Right atrium auricular region (tissue), 2 donors: ENCODE measurements around the gene TP53TG3F. TPM values are rescaled to one million over a fixed set of nuclear protein-coding genes. Genes with fewer than 3 reads are reported as not detected.
"Not testable (repeated sequence)": the region's sequence is repeated elsewhere in the genome, so short reads cannot be mapped to it uniquely, and the experiment has no call there.

Source experiments
- DNase-seq: peaks from one replicate; pipeline ENCODE4 v3.0.0-alpha.2; 2019; ENCODE audit warnings: low spot score
- H3K27ac ChIP-seq, 2 donors: fragments of 200-600 bp; sonication (generic); 1 replicate in 1 of 2; 2 replicates in 1 of 2; pipeline ENCODE4 v1.5.1; 2016 to 2019
- H3K27me3 ChIP-seq, 2 donors: fragments of 200-600 bp; sonication (generic); one replicate each; pipeline versions ENCODE4 v1.5.1 to v1.6.0; 2017 to 2019
- H3K36me3 ChIP-seq: fragments of 200-600 bp; sonication (generic); one replicate; pipeline ENCODE4 v1.5.1; 2016
- H3K4me1 ChIP-seq, 2 donors: fragments of 200-600 bp; sonication (generic); one replicate each; pipeline versions ENCODE4 v1.5.1 to v1.6.0; 2017 to 2019
- H3K4me3 ChIP-seq, 2 donors: fragments of 200-600 bp; sonication (generic); 1 replicate in 1 of 2; 2 replicates in 1 of 2; pipeline ENCODE4 v1.5.1; 2017 to 2019; ENCODE audit warnings: mild to moderate bottlenecking in 1 of 2, moderate library complexity in 1 of 2
- H3K9me3 ChIP-seq, 2 donors: fragments of 200-600 bp; sonication (generic); one replicate each; pipeline ENCODE4 v1.5.1; 2019
- total RNA-seq, 2 donors: library from RNA; depleted of rRNA; stranded (reverse); fragments of >200 nt; gene quantifications; one replicate each; pipeline ENCODE4 v1.1.0, GENCODE V29; 2016

Gene TP53TG3F, protein sequence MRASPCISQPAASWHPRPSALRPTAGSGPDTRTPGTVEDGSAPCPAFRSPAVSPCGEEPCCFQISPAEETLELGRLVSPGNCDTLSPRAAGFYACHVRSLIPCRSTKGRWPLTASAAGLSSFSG
- not detected for total RNA-seq

DNA sequence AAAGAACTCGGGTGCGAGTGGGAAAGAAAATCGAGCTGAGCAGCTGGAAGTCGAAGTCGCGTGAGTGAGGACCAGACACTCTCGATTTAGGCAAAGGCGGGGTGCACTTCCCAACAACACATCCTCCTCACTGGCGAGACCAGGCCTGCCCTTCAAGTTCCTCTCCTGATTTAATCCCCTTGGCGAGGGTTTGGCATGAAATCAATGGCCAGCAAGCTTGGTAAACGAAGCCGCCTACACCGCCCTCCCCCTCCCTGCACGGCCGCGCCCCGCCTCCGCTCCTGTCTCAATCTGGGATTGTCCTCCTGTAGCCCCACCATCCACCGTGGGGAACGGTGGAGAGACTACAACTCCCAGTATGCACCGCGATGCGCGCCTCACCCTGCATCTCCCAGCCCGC is at the start of gene TP53TG3F:
TP53TG3F (plus strand) TSS at position 301 of the 400 bp plus-strand sequence; CDS start at position 369, 68 bp downstream.
- not testable (repeated sequence) for DNase-seq, H3K9me3 ChIP-seq, H3K36me3 ChIP-seq, H3K4me1 ChIP-seq, H3K27me3 ChIP-seq, H3K4me3 ChIP-seq, H3K27ac ChIP-seq

GRCh38 chr16:33491611-33492010 is 32.2 kb downstream of the TP53TG3F start:
- H3K27me3 ChIP-seq, DNase-seq, H3K27ac ChIP-seq, H3K4me3 ChIP-seq, H3K4me1 ChIP-seq, H3K9me3 ChIP-seq, H3K36me3 ChIP-seq: not testable (repeated sequence)

DNA sequence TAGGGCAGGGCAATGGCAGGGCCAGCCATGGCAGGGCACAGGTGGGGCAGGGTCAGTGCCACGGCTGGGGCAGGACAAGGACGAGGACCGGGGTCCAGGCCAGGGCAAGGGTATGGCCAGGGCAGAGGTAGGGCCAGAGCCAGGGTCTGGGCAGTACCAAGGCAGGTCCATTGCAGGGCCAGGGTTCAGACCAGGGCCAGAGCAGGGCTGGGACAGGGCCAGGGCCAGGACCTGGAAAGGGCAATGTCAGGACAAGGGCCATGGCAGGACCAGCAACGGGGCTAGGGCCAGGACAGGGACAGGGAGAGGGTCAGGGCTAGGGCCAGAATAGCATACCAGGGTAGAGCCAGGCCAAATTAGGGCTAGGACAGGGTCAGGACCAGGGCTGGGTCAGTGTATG is 47.8 kb downstream of the TP53TG3F start:
- H3K36me3 ChIP-seq, H3K9me3 ChIP-seq, DNase-seq, H3K27me3 ChIP-seq, H3K4me1 ChIP-seq, H3K27ac ChIP-seq, H3K4me3 ChIP-seq: not testable (repeated sequence)

GRCh38 chr16:33509070-33509469 is 49.7 kb downstream of the TP53TG3F start:
- DNase-seq, H3K4me3 ChIP-seq, H3K9me3 ChIP-seq, H3K4me1 ChIP-seq, H3K27me3 ChIP-seq, H3K27ac ChIP-seq, H3K36me3 ChIP-seq: not testable (repeated sequence)

DNA sequence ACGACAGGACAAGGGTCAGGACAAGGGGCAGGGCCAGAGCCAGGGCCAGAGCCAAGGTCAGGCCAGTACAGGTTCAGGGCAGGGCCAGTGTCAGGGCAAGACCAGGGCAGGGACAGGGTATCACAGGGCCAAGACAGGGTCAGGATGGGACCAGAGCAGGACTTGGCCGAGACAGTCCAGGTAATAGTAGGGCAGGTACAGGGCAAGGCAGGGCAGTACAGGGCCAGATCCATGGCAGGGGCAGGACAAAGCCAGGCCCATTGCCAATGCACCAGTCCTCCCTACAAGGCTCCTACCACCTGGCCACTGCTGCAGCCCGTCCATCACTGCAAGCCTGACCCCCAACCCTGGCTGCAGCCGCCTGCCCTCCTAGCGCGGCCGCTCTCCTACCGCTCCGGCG is 50.5 kb downstream of the TP53TG3F start:
- H3K27ac ChIP-seq, H3K9me3 ChIP-seq, H3K4me3 ChIP-seq, H3K36me3 ChIP-seq, H3K4me1 ChIP-seq, DNase-seq, H3K27me3 ChIP-seq: not testable (repeated sequence)

Other genes with a start within 250 kb of the TP53TG3F start
- not detected for gene TP53TG3E, start 155.3 kb upstream of the TP53TG3F start, total RNA-seq
- not detected for gene TP53TG3B, start 98.8 kb upstream of the TP53TG3F start, total RNA-seq